ENCODE measurements around the gene RPA1. TPM values are rescaled to one million over a fixed set of nuclear protein-coding genes. Genes with fewer than 3 reads are reported as not detected.

Gene RPA1
- total RNA-seq, 1 experiment from 2014 or later, result 49.4 TPM

- DNase-seq, result no peak
- Histone ChIP-seq H3K4me3 (no peak overlapping the region), H3K27me3 (no peaks in the 10 kb centered on the region), H3K9me3 (no peaks in the 10 kb centered on the region), H3K36me3 (no peaks in the 10 kb centered on the region)
These were observed 83.9 kb downstream of the RPA1 start for GRCh38 chr17:1913702-1914101.

- Histone ChIP-seq H3K9me3 (no peaks in the 10 kb centered on the region), H3K27me3 (no peaks in the 10 kb centered on the region), H3K36me3 (no peaks in the 10 kb centered on the region), H3K4me3 (no peak overlapping the region)
- no peak for DNase-seq
These were observed 84.9 kb downstream of the RPA1 start for GRCh38 chr17:1914661-1915083.

DNA sequence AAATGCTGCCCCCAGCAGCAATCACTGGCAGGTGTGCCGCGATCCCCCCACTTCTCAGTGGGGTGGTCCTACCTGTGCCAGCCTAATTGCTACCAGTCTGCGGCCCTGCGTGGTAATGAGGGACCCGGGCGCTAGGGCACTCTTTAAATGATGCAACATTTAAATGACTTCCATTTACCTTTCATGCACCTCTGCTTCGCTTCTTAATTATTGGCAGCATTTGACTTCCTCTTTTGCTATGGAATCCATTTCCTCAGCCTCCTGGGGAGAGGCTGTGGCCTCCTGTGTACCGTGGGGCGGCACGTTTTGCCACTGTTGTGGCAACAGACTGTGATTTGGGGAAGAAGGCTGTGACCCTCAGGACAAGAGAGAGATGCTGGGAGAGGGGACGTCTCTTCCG lies 86.1 kb downstream of the RPA1 start:
- Histone ChIP-seq H3K36me3 (no peaks in the 10 kb centered on the region), H3K4me3 (no peak overlapping the region), H3K9me3 (no peaks in the 10 kb centered on the region), H3K27me3 (no peaks in the 10 kb centered on the region)
- DNase-seq, result no peak

DNA sequence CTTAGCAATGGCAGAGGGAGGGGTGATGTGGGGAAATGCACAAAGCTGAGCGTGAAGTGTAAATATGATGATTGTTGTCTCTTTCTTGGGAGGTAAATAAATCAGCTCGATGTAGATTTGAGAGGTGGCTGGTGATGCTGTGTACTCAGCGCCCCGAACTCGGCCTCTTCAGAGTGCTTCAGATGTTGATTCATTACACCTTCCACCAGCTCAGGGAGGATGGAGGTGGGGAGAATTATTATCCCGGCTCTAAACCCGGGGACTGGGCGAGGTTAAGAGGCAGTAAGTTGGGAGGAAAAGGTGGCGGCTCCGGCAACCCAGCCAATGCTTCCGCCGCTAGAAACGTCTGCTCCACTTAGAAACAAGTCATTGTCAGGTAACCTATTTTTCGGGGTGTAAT lies 86.5 kb downstream of the RPA1 start:
- Histone ChIP-seq H3K4me3 (no peak overlapping the region), H3K27me3 (no peaks in the 10 kb centered on the region)

DNA sequence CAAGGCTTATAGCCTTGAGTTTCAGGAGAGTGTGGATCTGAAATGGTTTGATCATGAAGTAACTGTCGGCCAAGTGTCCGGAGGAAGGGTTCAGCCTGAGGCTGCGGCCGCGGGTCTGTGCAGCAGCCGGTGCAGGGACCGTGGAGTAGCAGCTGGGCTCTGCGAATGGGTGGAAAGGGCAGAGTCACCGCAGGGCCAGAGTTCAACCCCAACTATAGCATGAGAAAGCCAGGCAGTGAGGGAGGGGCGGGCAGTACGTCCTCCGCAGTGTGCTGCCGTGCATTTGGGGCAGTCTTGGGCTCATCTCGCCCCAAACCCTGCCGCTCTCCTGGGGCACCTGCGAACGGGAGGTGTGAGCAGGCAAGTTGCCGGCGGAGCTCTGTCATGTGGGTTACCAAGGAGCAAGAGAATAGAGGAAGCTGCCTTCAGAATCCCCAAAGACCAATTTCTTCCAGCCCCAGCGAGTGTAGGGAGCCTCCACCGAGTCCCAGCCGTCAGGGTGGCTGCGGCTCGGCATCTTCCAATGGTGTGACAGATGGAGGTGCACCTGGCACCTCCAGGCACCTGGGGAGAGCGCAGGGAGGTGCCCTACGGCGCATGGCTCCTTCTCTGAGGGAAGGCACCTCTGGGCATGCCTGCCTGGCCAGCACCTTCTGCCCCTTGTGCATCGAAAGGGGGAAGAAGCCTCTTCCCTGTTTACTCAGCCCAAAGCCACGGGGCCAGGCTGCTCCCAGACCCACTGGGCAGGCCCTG lies 87.3 kb downstream of the RPA1 start:
- no peaks in the 10 kb centered on the region for H3K9me3 ChIP-seq
- H3K4me3 ChIP-seq, result no peak overlapping the region
- H3K36me3 ChIP-seq, result no peaks in the 10 kb centered on the region
- no peak for DNase-seq
- no peaks in the 10 kb centered on the region for H3K27me3 ChIP-seq

More for the DNA sequence above, 86.5 kb downstream of the RPA1 start:
- DNase-seq, result no peak
- Histone ChIP-seq H3K9me3 (no peaks in the 10 kb centered on the region), H3K36me3 (no peaks in the 10 kb centered on the region)

GRCh38 chr17:1918346-1919162 lies 88.7 kb downstream of the RPA1 start:
- no peaks in the 10 kb centered on the region for H3K27me3 ChIP-seq
- no peaks in the 10 kb centered on the region for H3K36me3 ChIP-seq
- no peak for DNase-seq
- H3K4me3 ChIP-seq, result no peak overlapping the region
- H3K9me3 ChIP-seq, result no peaks in the 10 kb centered on the region

- no peak overlapping the region for H3K4me3 ChIP-seq
- no peaks in the 10 kb centered on the region for H3K27me3 ChIP-seq
- no peaks in the 10 kb centered on the region for H3K9me3 ChIP-seq
- no peak for DNase-seq
- H3K36me3 ChIP-seq, result no peaks in the 10 kb centered on the region
These were observed 89.4 kb downstream of the RPA1 start for GRCh38 chr17:1919201-1919600.

DNA sequence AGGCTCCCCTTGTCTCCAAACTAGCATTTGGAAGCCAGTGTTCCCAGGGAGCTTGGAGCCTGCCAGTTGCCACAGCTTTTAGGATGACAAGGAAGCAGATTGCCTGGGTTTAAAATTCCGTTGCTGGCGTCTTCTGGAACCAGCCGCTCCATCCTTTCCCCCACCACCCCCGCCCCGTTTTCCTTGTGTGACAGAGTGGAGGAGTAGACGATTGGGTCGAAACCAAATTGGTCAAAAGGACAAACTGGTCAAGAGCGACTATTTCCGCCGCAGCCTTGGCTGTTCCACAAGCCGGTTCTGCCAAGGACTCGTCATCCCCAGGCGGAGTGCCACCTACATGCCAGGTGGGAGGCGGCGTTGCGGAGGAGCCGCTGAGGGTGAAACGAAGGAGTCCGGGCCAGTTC lies 91.1 kb downstream of the RPA1 start:
- peak; percentile 49 for DNase-seq
- H3K9me3 ChIP-seq, result no peaks in the 10 kb centered on the region
- no peaks in the 10 kb centered on the region for H3K27me3 ChIP-seq
- H3K36me3 ChIP-seq, result no peaks in the 10 kb centered on the region
- H3K4me3 ChIP-seq, result no peak overlapping the region

GRCh38 chr17:1928976-1929375 lies 99.2 kb downstream of the RPA1 start:
- Histone ChIP-seq H3K27me3 (no peaks in the 10 kb centered on the region), H3K4me3 (no peak overlapping the region), H3K9me3 (no peaks in the 10 kb centered on the region), H3K36me3 (no peaks in the 10 kb centered on the region)
- DNase-seq, result no peak

DNA sequence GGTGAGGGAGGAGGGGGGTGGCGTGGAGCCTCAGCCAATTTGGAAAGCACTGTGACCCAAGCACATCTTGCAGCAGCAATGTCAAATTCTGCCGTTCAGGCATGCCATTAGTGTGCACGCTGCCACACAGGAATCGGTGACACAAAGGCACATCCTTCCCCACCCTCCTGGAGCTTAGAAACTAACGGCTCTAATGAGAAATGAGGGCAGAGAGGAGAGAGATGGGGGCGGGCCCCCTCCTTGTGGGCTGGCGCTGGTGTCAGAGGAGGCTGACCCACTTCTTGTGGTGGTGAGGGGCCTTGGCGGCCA lies 100.5 kb downstream of the RPA1 start:
- Histone ChIP-seq H3K9me3 (no peaks in the 10 kb centered on the region), H3K27me3 (no peaks in the 10 kb centered on the region), H3K4me3 (no peak overlapping the region), H3K36me3 (no peaks in the 10 kb centered on the region)
- DNase-seq, result no peak

GRCh38 chr17:1931844-1932579 lies 102.2 kb downstream of the RPA1 start:
- peak; percentile 78 for DNase-seq
- no peaks in the 10 kb centered on the region for H3K36me3 ChIP-seq
- H3K27me3 ChIP-seq, result no peaks in the 10 kb centered on the region
- H3K9me3 ChIP-seq, result no peaks in the 10 kb centered on the region
- H3K4me3 ChIP-seq, result no peak overlapping the region

GRCh38 chr17:1933875-1934715 lies 104.3 kb downstream of the RPA1 start:
- Histone ChIP-seq H3K4me3 (no peak overlapping the region), H3K36me3 (no peaks in the 10 kb centered on the region), H3K9me3 (no peaks in the 10 kb centered on the region), H3K27me3 (no peaks in the 10 kb centered on the region)
- DNase-seq, result no peak

DNA sequence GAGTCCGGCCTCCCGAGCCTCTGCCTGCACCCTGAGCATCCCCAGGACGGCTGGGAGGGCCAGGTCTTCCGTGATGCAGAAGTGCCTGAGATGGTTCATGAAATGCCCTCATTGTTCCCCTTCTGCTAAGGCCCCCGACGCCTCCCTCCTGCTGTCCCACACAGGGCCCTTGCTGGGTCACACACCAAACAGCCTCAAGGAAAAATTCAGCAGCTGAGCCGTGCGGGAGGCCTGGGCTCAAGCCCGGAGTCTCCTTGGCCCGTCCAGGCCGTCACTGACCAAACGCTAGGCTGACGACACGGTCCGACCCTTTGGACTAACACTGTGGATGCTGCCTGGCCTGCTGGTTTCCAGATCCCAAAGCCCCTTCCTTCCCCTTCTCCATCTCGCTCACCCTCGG lies 105.1 kb downstream of the RPA1 start:
- Histone ChIP-seq H3K4me3 (no peak overlapping the region), H3K9me3 (no peaks in the 10 kb centered on the region), H3K27me3 (no peaks in the 10 kb centered on the region), H3K36me3 (no peaks in the 10 kb centered on the region)
- no peak for DNase-seq

DNA sequence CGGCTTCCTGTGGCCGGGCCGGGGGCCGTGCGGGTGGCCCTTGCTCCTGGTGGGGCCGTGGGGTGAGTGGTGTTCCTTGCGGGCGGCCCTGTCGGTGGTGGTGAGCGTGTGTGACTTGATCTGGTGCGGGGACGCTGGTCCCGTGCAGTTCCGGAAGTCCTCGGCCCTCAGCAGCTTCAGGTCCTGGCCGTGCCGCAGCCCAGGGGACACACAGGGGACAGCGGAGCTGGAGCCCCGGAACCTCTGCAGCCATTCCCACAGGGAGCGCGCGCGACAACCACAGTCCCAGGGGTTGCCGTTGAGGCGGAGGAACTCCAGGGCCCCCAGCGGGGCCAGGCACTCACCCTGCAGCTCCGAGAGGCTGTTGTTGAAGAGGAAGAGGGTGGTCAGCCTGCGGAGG lies 107.0 kb downstream of the RPA1 start:
- Histone ChIP-seq H3K4me3 (no peak overlapping the region), H3K36me3 (no peaks in the 10 kb centered on the region), H3K27me3 (no peaks in the 10 kb centered on the region), H3K9me3 (no peaks in the 10 kb centered on the region)
- no peak for DNase-seq

DNA sequence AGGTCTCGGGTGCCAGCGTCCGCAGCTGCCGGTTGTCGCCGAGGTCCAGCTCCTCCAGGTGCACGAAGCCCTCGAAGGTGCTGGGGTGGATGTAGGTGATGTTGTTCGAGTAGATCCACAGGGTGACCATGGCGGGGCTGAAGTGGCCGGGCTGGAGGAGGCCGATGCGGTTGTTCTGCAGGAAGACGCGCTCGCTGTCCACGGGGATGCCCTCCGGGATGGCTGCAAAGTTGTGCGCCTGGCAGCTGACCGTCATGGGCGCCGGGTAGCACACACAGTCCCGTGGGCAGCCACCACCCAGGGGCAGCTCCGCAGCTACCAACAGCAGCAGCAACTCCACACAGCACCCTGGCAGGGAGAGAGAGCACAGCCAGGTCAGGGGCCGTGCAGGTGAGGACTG lies 107.7 kb downstream of the RPA1 start:
- no peaks in the 10 kb centered on the region for H3K27me3 ChIP-seq
- H3K4me3 ChIP-seq, result no peak overlapping the region
- no peaks in the 10 kb centered on the region for H3K9me3 ChIP-seq
- DNase-seq, result no peak
- no peaks in the 10 kb centered on the region for H3K36me3 ChIP-seq

- Histone ChIP-seq H3K36me3 (no peaks in the 10 kb centered on the region), H3K9me3 (no peaks in the 10 kb centered on the region), H3K4me3 (no peak overlapping the region), H3K27me3 (no peaks in the 10 kb centered on the region)
- DNase-seq, result no peak
These were observed 110.4 kb downstream of the RPA1 start for GRCh38 chr17:1939981-1940809.
